SK-N-SH (cell line): ENCODE results near the gene TRNP1. TPM values are rescaled to one million over a fixed set of nuclear protein-coding genes. Genes with fewer than 3 reads are reported as not detected.

ENCODE experiments used
- CTCF ChIA-PET: fragments of 300-600, 350-600 bp; formaldehyde crosslinking; extraction: SDS; loops from one replicate; lab custom pipeline; 2021; lab: Yijun Ruan, JAX
- POLR2A ChIA-PET: fragments of 350-600 bp; sonication (Branson Sonifier 250); formaldehyde crosslinking; extraction: SDS; loops from one replicate; lab custom pipeline; 2020; ENCODE audit warnings: antibody characterized with exemption, inconsistent platforms; lab: Yijun Ruan, JAX
- DNase-seq: peaks from one replicate; pipeline ENCODE4 v3.0.0; 2012
- H2AFZ ChIP-seq: fragments of 200-600 bp; sonication (generic); 2 replicates; pipeline ENCODE4 v1.8.1; 2016; ENCODE audit warnings: antibody characterized with exemption, mild to moderate bottlenecking, low read depth
- H3F3A ChIP-seq: fragments of 200-600 bp; sonication (generic); replicated peaks from 2 replicates; pipeline ENCODE3; 2016; ENCODE audit warnings: antibody characterized with exemption, mild to moderate bottlenecking; ENCODE audit not compliant: insufficient read depth
- H3K27ac ChIP-seq, 2 experiments: fragments of 200-500 bp in 1 of 2; fragments of 200-600 bp in 1 of 2; sonication (Bioruptor generic) in 1 of 2; sonication (generic), shearing (Covaris generic) in 1 of 2; 2 replicates each; pipeline versions ENCODE4 v1.5.1 to v1.6.1; 2014 to 2016; ENCODE audit warnings: low read depth in 2 of 2, inconsistent platforms in 1 of 2, low read length in 1 of 2, mild to moderate bottlenecking in 1 of 2, mixed read lengths in 1 of 2
- H3K27me3 ChIP-seq: fragments of 200-600 bp; sonication (generic), shearing (Covaris generic); 2 replicates; pipeline ENCODE4 v1.6.1; 2016; ENCODE audit warnings: mixed run types; ENCODE audit not compliant: insufficient read depth
- H3K36me3 ChIP-seq, 2 experiments: fragments of 200-500 bp in 1 of 2; fragments of 200-600 bp in 1 of 2; sonication (Bioruptor generic) in 1 of 2; sonication (generic) in 1 of 2; replicated peaks in 1 of 2; 2 replicates each; pipeline versions ENCODE3 to v1.5.1; 2014 to 2016; ENCODE audit warnings: low read length in 1 of 2, mild to moderate bottlenecking in 1 of 2; ENCODE audit not compliant: insufficient read depth in 2 of 2, control insufficient read depth in 1 of 2
- H3K4me1 ChIP-seq, 2 experiments: fragments of 200-500 bp in 1 of 2; fragments of 200-600 bp in 1 of 2; sonication (Bioruptor generic) in 1 of 2; sonication (generic), shearing (Covaris generic) in 1 of 2; 2 replicates each; pipeline versions ENCODE4 v1.5.1 to v1.6.1; 2014 to 2016; ENCODE audit warnings: low read depth in 1 of 2, low read length in 1 of 2, mixed run types in 1 of 2; ENCODE audit not compliant: insufficient read depth in 2 of 2, control insufficient read depth in 1 of 2
- H3K4me2 ChIP-seq: fragments of 200-600 bp; sonication (generic), shearing (Covaris generic); 2 replicates; pipeline ENCODE4 v1.6.1; 2017; ENCODE audit warnings: mixed run types
- H3K4me3 ChIP-seq, 2 experiments: fragments of 200-500 bp in 1 of 2; fragments of 200-600 bp in 1 of 2; sonication (Bioruptor generic) in 1 of 2; sonication (generic), shearing (Covaris generic) in 1 of 2; 2 replicates each; pipeline versions ENCODE4 v1.5.1 to v1.8.1; 2014 to 2016; ENCODE audit warnings: low read depth in 2 of 2, inconsistent platforms in 1 of 2, low read length in 1 of 2, mild to moderate bottlenecking in 1 of 2, mixed read lengths in 1 of 2, moderate library complexity in 1 of 2
- H3K79me2 ChIP-seq: fragments of 200-600 bp; sonication (generic); 2 replicates; pipeline ENCODE4 v1.8.1; 2017; ENCODE audit warnings: mild to moderate bottlenecking; ENCODE audit not compliant: insufficient read depth
- H3K9ac ChIP-seq: fragments of 200-600 bp; sonication (generic); 2 replicates; pipeline ENCODE4 v1.6.1; 2017; ENCODE audit warnings: mixed run types
- H3K9me2 ChIP-seq: fragments of 200-600 bp; sonication (generic); 2 replicates; pipeline ENCODE4 v1.6.1; 2017; ENCODE audit warnings: mixed run types
- H3K9me3 ChIP-seq: fragments of 200-600 bp; sonication (generic); 2 replicates; pipeline ENCODE4 v1.6.1; 2017; ENCODE audit warnings: mixed run types, mild to moderate bottlenecking, moderate library complexity
- H4K20me1 ChIP-seq: fragments of 200-600 bp; sonication (generic); 2 replicates; pipeline ENCODE4 v1.6.1; 2017; ENCODE audit warnings: mild to moderate bottlenecking, mixed run types; ENCODE audit not compliant: insufficient read depth
- FOSL2 ChIP-seq: IDR thresholded peaks from 2 replicates; pipeline ENCODE4 v1.4.0; 2012; ENCODE audit warnings: low read depth, mild to moderate bottlenecking, moderate library complexity, borderline replicate concordance
- FOXJ3 ChIP-seq: sonication (generic); formaldehyde crosslinking; IDR thresholded peaks from 2 replicates; pipeline ENCODE4 v1.5.1; 2020; ENCODE audit warnings: mild to moderate bottlenecking, missing genetic modification reagents
- GATA2 ChIP-seq: sonication (generic); formaldehyde crosslinking; IDR thresholded peaks from 2 replicates; pipeline ENCODE4 v1.5.0; 2020; ENCODE audit warnings: mild to moderate bottlenecking, missing genetic modification reagents
- IRF3 ChIP-seq: fragments of 150-350 bp; IDR thresholded peaks from 2 replicates; pipeline ENCODE4 v1.6.1; 2016; ENCODE audit warnings: mild to moderate bottlenecking, low read depth, low read length
- MEF2A ChIP-seq: IDR thresholded peaks from 2 replicates; pipeline ENCODE4 v1.4.0; 2012; ENCODE audit warnings: low read depth, borderline replicate concordance
- NFIC ChIP-seq: IDR thresholded peaks from 2 replicates; pipeline ENCODE4 v1.4.0; 2012; ENCODE audit warnings: borderline replicate concordance
- PBX3 ChIP-seq: IDR thresholded peaks from 2 replicates; pipeline ENCODE4; 2012
- POLR2AphosphoS5 ChIP-seq: IDR thresholded peaks from 2 replicates; pipeline ENCODE4 v1.6.1; 2012; ENCODE audit warnings: low read depth, low read length
- RCOR1 ChIP-seq: fragments of 150-350 bp; IDR thresholded peaks from 2 replicates; pipeline ENCODE4 v1.6.1; 2017; ENCODE audit warnings: antibody characterized with exemption, low read length
- REST ChIP-seq: IDR thresholded peaks from 2 replicates; pipeline ENCODE4 v1.6.1; 2012; ENCODE audit warnings: mild to moderate bottlenecking, low read depth, low read length, moderate library complexity
- RXRA ChIP-seq: IDR thresholded peaks from 2 replicates; pipeline ENCODE4 v1.4.0; 2012; ENCODE audit warnings: low read depth, mild to moderate bottlenecking, borderline replicate concordance
- SIN3A ChIP-seq: IDR thresholded peaks from 2 replicates; pipeline ENCODE4 v1.6.1; 2012; ENCODE audit warnings: low read depth, mild to moderate bottlenecking, low read length, moderate library complexity, borderline replicate concordance
- SMC3 ChIP-seq: IDR thresholded peaks from 2 replicates; pipeline ENCODE4 v1.6.1; 2012; ENCODE audit warnings: low read depth, low read length, improper control_type of control experiment
- TCF12 ChIP-seq: IDR thresholded peaks from 2 replicates; pipeline ENCODE4 v1.4.0; 2012
- USF1 ChIP-seq: IDR thresholded peaks from 2 replicates; pipeline ENCODE4 v1.4.0; 2012; ENCODE audit warnings: low read depth, borderline replicate concordance
- USF2 ChIP-seq: fragments of 150-350 bp; IDR thresholded peaks from 2 replicates; pipeline ENCODE4 v1.6.1; 2017; ENCODE audit warnings: antibody characterized with exemption, low read length, low read depth, borderline replicate concordance
- ZBTB33 ChIP-seq: IDR thresholded peaks from 2 replicates; pipeline ENCODE4 v1.4.0; 2012; ENCODE audit warnings: low read depth, borderline replicate concordance
- WGBS: methylation state at CpG from one replicate; pipeline ENCODE4 v1.1.6; 2017; ENCODE audit warnings: low lambda C conversion rate; 5-methylcytosine and 5-hydroxymethylcytosine counted together
- polyA plus RNA-seq, 3 experiments: library from polyadenylated mRNA; depleted of rRNA; stranded (reverse); fragments of >200 nt; gene quantifications; 2 replicates each; pipeline ENCODE4 v1.2.3, GENCODE V29; 2012

The TRNP1 gene
- polyA plus RNA-seq, 1 of the 3 experiments (the other 2 are of a cell fraction), result 8.8 TPM

- no peak overlapping the region for H3K9ac ChIP-seq
- H4K20me1 ChIP-seq, result no peaks in the 10 kb centered on the region
- no peak overlapping the region for H2AFZ ChIP-seq
- H3K4me2 ChIP-seq, result no peak overlapping the region
- no peak overlapping the region for H3K27ac ChIP-seq
- H3K27me3 ChIP-seq, result no peaks in the 10 kb centered on the region
- H3K4me3 ChIP-seq, result no peak overlapping the region
- no peaks in the 10 kb centered on the region for H3K36me3 ChIP-seq
- H3F3A ChIP-seq, result no peaks in the 10 kb centered on the region
- no peaks in the 10 kb centered on the region for H3K79me2 ChIP-seq
- WGBS, result 92% methylated on average over 3 of the region's 3 CpGs
- POLR2A ChIA-PET, result no interaction called here
- no peak for TF ChIP-seq RCOR1
- no peak for TF ChIP-seq POLR2AphosphoS5
- TF ChIP-seq FOSL2, result no peak
- no peak for TF ChIP-seq TCF12
- TF ChIP-seq FOXJ3 (CRISPR knock-in tag), result no peak
- TF ChIP-seq ZBTB33, result no peak
- TF ChIP-seq USF2, result no peak
- no peak for TF ChIP-seq MEF2A
- no peak for TF ChIP-seq SMC3
- no peaks in the 10 kb centered on the region for H3K4me1 ChIP-seq
- no peak for DNase-seq
- CTCF ChIA-PET, result interaction anchor here (0.7 to 2.4 kb wide), 8 partner anchors 13 to 79 kb away, joined by 3 to 7 read pairs (median 4); no protein-coding TSS in a partner anchor
- H3K9me2 ChIP-seq, result no peaks in the 10 kb centered on the region
- no peaks in the 10 kb centered on the region for H3K9me3 ChIP-seq
Observed at GRCh38 chr1:27018316-27018715, 24.8 kb downstream of the TRNP1 start.

- POLR2A ChIA-PET, result no interaction called here
- no peak overlapping the region for H3K4me3 ChIP-seq
- H3K9me3 ChIP-seq, result no peaks in the 10 kb centered on the region
- H3K36me3 ChIP-seq, result no peaks in the 10 kb centered on the region
- CTCF ChIA-PET, result interaction anchor here (2.0 to 2.3 kb wide), 3 partner anchors 23 to 49 kb away, joined by 5 to 11 read pairs (median 8); no protein-coding TSS in a partner anchor
- H3K9me2 ChIP-seq, result no peaks in the 10 kb centered on the region
- no peaks in the 10 kb centered on the region for H3K79me2 ChIP-seq
- H3K4me2 ChIP-seq, result no peak overlapping the region
- no peak for TF ChIP-seq GATA2 (CRISPR knock-in tag)
- no peak for TF ChIP-seq FOSL2
- no peak for TF ChIP-seq RXRA
- no peak for TF ChIP-seq SIN3A
- TF ChIP-seq IRF3, result no peak
- no peak for TF ChIP-seq USF1
- no peak for TF ChIP-seq NFIC
- no peak for TF ChIP-seq PBX3
- TF ChIP-seq REST, result no peak
- WGBS, result 73% methylated on average over 9 of the region's 9 CpGs
- no peak overlapping the region for H3K9ac ChIP-seq
- H3K4me1 ChIP-seq, result no peaks in the 10 kb centered on the region
- H3F3A ChIP-seq, result no peaks in the 10 kb centered on the region
- no peak overlapping the region for H3K27ac ChIP-seq
- H4K20me1 ChIP-seq, result no peaks in the 10 kb centered on the region
- DNase-seq, result no peak
- H3K27me3 ChIP-seq, result no peaks in the 10 kb centered on the region
- peak overlapping the region; percentile 11; the same call in 1 of the 2 replicates for H2AFZ ChIP-seq
Observed at GRCh38 chr1:27021354-27022031, 28.0 kb downstream of the TRNP1 start.
